K562 (cell line): Measurements from ENCODE around the gene REX1BD. TPM values are rescaled to one million over a fixed set of nuclear protein-coding genes. Genes with fewer than 3 reads are reported as not detected.

Experiments
- ATAC-seq: fragments of 200-7000 bp; cut with Tn5 transposase; 3 replicates; pipeline ENCODE4 v1.9.1; 2020; ENCODE audit warnings: moderate library complexity
- BruUV-seq: library from RNA; stranded (reverse); fragments of 400-500 nt; replicated peaks from 2 replicates; lab custom pipeline; 2021; lab: Mats Ljungman, UMichigan
- CTCF ChIA-PET: fragments of 300-600 bp; formaldehyde crosslinking; extraction: SDS; loops from one replicate; lab custom pipeline; 2021; ENCODE audit warnings: low intra/inter-chr PET ratio; lab: Yijun Ruan, JAX
- POLR2A ChIA-PET: fragments of 300-600, 350-650 bp; sonication (Branson Sonifier 250); formaldehyde crosslinking; extraction: SDS; loops from one replicate; lab custom pipeline; 2021; ENCODE audit warnings: antibody characterized with exemption, inconsistent platforms; lab: Yijun Ruan, JAX
- DNase-seq, 4 experiments: peaks; one replicate each; pipeline versions ENCODE4 v3.0.0 to v3.0.0-alpha.2; 2011 to 2018; ENCODE audit warnings: low spot score in 3 of 4, mixed read lengths in 3 of 4; ENCODE audit errors: extremely low read depth in 1 of 4
- FAIRE-seq: peaks from 2 replicates; lab custom pipeline; 2011; peaks lifted over from hg19 to GRCh38; lab: Jason Lieb, UNC
- H2AFZ ChIP-seq: 2 replicates; pipeline ENCODE4 v1.6.0; 2011; ENCODE audit warnings: low read depth, low read length, control low read depth, inconsistent platforms
- H3K27ac ChIP-seq: fragments of 200-600 bp; 3 replicates; pipeline ENCODE4 v1.8.0; 2011; ENCODE audit warnings: low read depth, mild to moderate bottlenecking, control low read depth, inconsistent platforms, low read length, moderate library complexity, mixed read lengths; ENCODE audit errors: extremely low read depth
- H3K27me3 ChIP-seq, 2 experiments: fragments of 300-600 bp in 1 of 2; 2 replicates in 1 of 2; 3 replicates in 1 of 2; pipeline versions ENCODE4 v1.6.0 to v1.8.0; 2011; ENCODE audit warnings: inconsistent platforms in 2 of 2, low read length in 2 of 2, mild to moderate bottlenecking in 1 of 2, mixed read lengths in 1 of 2, moderate library complexity in 1 of 2; ENCODE audit not compliant: control insufficient read depth in 2 of 2, insufficient read depth in 2 of 2
- H3K36me3 ChIP-seq: fragments of 300-600 bp; 3 replicates; pipeline ENCODE4 v1.8.0; 2011; ENCODE audit warnings: mild to moderate bottlenecking, low read length, inconsistent platforms; ENCODE audit not compliant: control insufficient read depth, insufficient read depth
- H3K4me1 ChIP-seq, 2 experiments: fragments of 200-600 bp in 1 of 2; replicated peaks in 1 of 2; 2 replicates in 1 of 2; 3 replicates in 1 of 2; pipeline versions ENCODE4 v1.5.1 to v1.8.0; 2011; ENCODE audit warnings: inconsistent platforms in 2 of 2, low read length in 2 of 2, mild to moderate bottlenecking in 1 of 2, mixed read lengths in 1 of 2, moderate library complexity in 1 of 2; ENCODE audit not compliant: control insufficient read depth in 2 of 2, insufficient read depth in 2 of 2
- H3K4me2 ChIP-seq: 2 replicates; pipeline ENCODE4 v1.6.1; 2011; ENCODE audit warnings: low read length, control low read depth, inconsistent platforms, mixed read lengths; ENCODE audit not compliant: insufficient read depth
- H3K4me3 ChIP-seq: fragments of 200-600 bp; sonication (generic), shearing (Covaris generic); 2 replicates; pipeline ENCODE4 v1.5.1; 2016; ENCODE audit warnings: control low read depth, inconsistent platforms
- H3K79me2 ChIP-seq: fragments of 200-600 bp; 3 replicates; pipeline ENCODE4 v1.8.0; 2011; ENCODE audit warnings: low read length, inconsistent platforms; ENCODE audit not compliant: control insufficient read depth, insufficient read depth
- H3K9ac ChIP-seq, 2 experiments: 2 replicates each; pipeline versions ENCODE4 v1.6.0 to v1.6.1; 2011; ENCODE audit warnings: low read depth in 2 of 2, low read length in 2 of 2, control low read depth in 1 of 2, inconsistent platforms in 1 of 2, mild to moderate bottlenecking in 1 of 2, mixed read lengths in 1 of 2; ENCODE audit not compliant: insufficient read depth in 1 of 2
- H3K9me1 ChIP-seq: one replicate; pipeline ENCODE4 v1.6.0; 2011; ENCODE audit warnings: inconsistent platforms, mild to moderate bottlenecking, low read length, moderate library complexity; ENCODE audit not compliant: control insufficient read depth, insufficient read depth
- H3K9me3 ChIP-seq: replicated peaks from 2 replicates; pipeline ENCODE4 v1.5.1; 2011; ENCODE audit warnings: low read depth, low read length, inconsistent platforms; ENCODE audit not compliant: control insufficient read depth, insufficient read depth
- H4K20me1 ChIP-seq: replicated peaks from 2 replicates; pipeline ENCODE4 v1.6.1; 2011; ENCODE audit warnings: low read length, inconsistent platforms, mixed read lengths; ENCODE audit not compliant: control insufficient read depth, insufficient read depth
- HDAC6 ChIP-seq: IDR thresholded peaks from 2 replicates; pipeline ENCODE4 v1.6.1; 2012; ENCODE audit warnings: low read depth, mild to moderate bottlenecking, control low read depth, inconsistent platforms, low read length, moderate library complexity
- MCM5 ChIP-seq: fragments of 450-650 bp; IDR thresholded peaks from 2 replicates; pipeline ENCODE4 v1.6.1; 2016; ENCODE audit warnings: low read depth
- PCBP1 ChIP-seq: fragments of 200-400 bp; formaldehyde crosslinking; IDR thresholded peaks from 2 replicates; pipeline ENCODE4 v1.6.1; 2018; ENCODE audit warnings: mild to moderate bottlenecking, low read depth, low read length; ENCODE audit not compliant: poor library complexity, severe bottlenecking
- RFX1 ChIP-seq: fragments of 450-650 bp; IDR thresholded peaks from 2 replicates; pipeline ENCODE4 v1.6.1; 2016; ENCODE audit warnings: mild to moderate bottlenecking, moderate library complexity
- RHOXF2B ChIP-seq: fragments of 250-450 bp; sonication (Bioruptor Pico); conservative IDR thresholded peaks from 2 replicates; pipeline ENCODE4 v1.5.1; 2021
- TAL1 ChIP-seq: fragments of 450-650 bp; IDR thresholded peaks from 2 replicates; pipeline ENCODE4 v1.6.1; 2016; ENCODE audit warnings: mild to moderate bottlenecking
- WHSC1 ChIP-seq: IDR thresholded peaks from one replicate; pipeline ENCODE4 v1.6.1; 2012; ENCODE audit warnings: low read length, control low read depth, inconsistent platforms
- ZBTB7A ChIP-seq: IDR thresholded peaks from 2 replicates; pipeline ENCODE4 v1.6.1; 2011; ENCODE audit warnings: low read depth, mild to moderate bottlenecking, low read length, moderate library complexity, borderline replicate concordance; ENCODE audit not compliant: control insufficient read depth
- WGBS: fragments of 100-300 bp; shearing (Covaris generic); methylation state at CpG from one replicate; pipeline ENCODE4 v1.1.6; 2016; ENCODE audit warnings: low coverage, mixed read lengths; ENCODE audit not compliant: insufficient coverage; ENCODE audit errors: missing lambda C conversion rate; 5-methylcytosine and 5-hydroxymethylcytosine counted together
- in situ Hi-C: fragments of 300-500 bp; cut with MboI; formaldehyde crosslinking; loops from 4 replicates; pipeline ENCODE4 v1.15.0; 2018; ENCODE audit warnings: inconsistent platforms, mixed read lengths
- intact Hi-C: fragments of 100-400 bp; cut with micrococcal nuclease; formaldehyde crosslinking; loops from 2 replicates; pipeline ENCODE4 v1.14.2; 2022
- polyA plus RNA-seq, 8 experiments: library from polyadenylated mRNA; depleted of rRNA in 4 of 8; stranded (reverse) in 5 of 8; unstranded in 3 of 8; fragments of >200 nt; fragmentation: Nextera tagmentation in 2 of 8; fragmentation: Illumina TruSeq in 1 of 8; extraction: Ambion mirVana in 2 of 8; extraction: Trizol in 1 of 8; gene quantifications; 2 replicates each; pipeline versions ENCODE4 v1.2.1 to v1.2.3, GENCODE V29; 2011 to 2014; ENCODE audit warnings: inconsistent platforms in 1 of 8, missing spikeins in 1 of 8
- total RNA-seq, 7 experiments: library from RNA; depleted of rRNA in 6 of 7; stranded (reverse); fragments of >200 nt in 6 of 7; fragmentation: Illumina TruSeq in 2 of 7; extraction: Trizol in 2 of 7; gene quantifications; 2 replicates each; pipeline versions ENCODE4 v1.2.1 to v1.2.3, GENCODE V29; 2011 to 2021; ENCODE audit warnings: low replicate concordance in 1 of 7

The REX1BD gene
- total and polyA plus RNA-seq, 9 of the 15 experiments (the other 6 are each of a cell fraction or from before 2014, with no cell fraction given), result 1.9 to 136 (median 13.8) TPM

DNA sequence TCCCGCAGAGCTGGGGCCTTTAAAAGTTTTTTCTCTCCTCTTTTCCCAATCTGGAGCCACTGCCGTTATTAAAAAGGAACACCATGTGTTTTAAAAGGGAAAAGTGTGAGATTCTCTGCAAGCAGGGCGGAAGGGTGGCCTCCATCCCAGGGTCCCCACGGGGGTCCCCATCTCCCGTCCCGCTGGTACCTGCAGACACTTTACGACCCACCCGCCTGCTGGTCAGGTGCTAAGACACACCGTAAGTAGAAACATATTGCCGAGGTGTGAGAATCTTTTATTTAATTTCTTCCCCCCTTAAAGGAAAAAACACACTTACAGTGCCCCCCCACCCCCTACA lies 16.2 kb downstream of the REX1BD start (continued):
- TF ChIP-seq HDAC6, result no peak
- TF ChIP-seq MCM5, result no peak
- no peak for TF ChIP-seq WHSC1

DNA sequence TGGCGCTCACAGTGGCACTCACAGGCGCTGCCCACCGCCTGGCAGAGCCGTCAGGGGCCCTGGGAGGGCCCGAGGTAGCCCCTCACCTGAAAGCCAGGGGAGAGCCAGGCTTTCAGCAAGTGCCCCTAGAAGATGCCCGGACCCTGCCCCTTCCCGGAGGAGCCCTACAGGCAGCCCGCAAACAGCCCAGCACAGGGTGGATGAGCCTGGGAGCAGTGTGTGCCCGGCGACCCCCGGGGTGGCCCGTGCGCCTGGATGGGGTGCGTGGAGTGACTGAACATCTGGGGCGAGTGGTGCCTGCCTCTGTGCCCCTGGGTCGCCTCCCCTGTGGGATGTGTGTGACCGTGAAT lies 16.6 kb downstream of the REX1BD start:
- ChIA-PET POLR2A (no interaction called here), CTCF (no interaction called here)
- WGBS, result 9% methylated on average over 17 of the region's 17 CpGs
- in situ Hi-C loops (no loop called here), intact Hi-C loops (no loop called here)
- H2AFZ ChIP-seq, result no peak overlapping the region
- no peaks in the 10 kb centered on the region for H3K9me1 ChIP-seq
- H4K20me1 ChIP-seq, result peaks cover 22% of the 10 kb centered on the region
- H3K9ac ChIP-seq, result 0 out of 4 replicates have a peak overlapping the region, but pooled peaks of 1 of the 2 experiments have one; percentile 17
- FAIRE-seq (no peak), DNase-seq (no peak), ATAC-seq (no peak)
- H3K4me3 ChIP-seq, result no peak overlapping the region
- H3K36me3 ChIP-seq, result no peaks in the 10 kb centered on the region
- TF ChIP-seq ZBTB7A (0 out of 2 replicates have a peak, but pooled peaks have one; percentile 20), RFX1 (no peak), WHSC1 (no peak), PCBP1 (no peak), TAL1 (no peak), RHOXF2B (CRISPR knock-in tag) (no peak)
- H3K4me1 ChIP-seq, result peaks cover 0 to 44% of the 10 kb centered on the region in 2 experiments; a peak in 2 of 5 replicates
- no TSS peak for BruUV-seq
- H3K79me2 ChIP-seq, result no peaks in the 10 kb centered on the region
- H3K27ac ChIP-seq, result no peak overlapping the region
- H3K27me3 ChIP-seq, result peaks cover 26 to 53% of the 10 kb centered on the region in 2 experiments
- H3K4me2 ChIP-seq, result no peak overlapping the region
- no peaks in the 10 kb centered on the region for H3K9me3 ChIP-seq
